GM21825 (cell line): ENCODE measurements around the gene NFIA.
A peak's percentile ranks its signal among the peaks of the same experiment; 100 is the strongest.

Source experiments
- ATAC-seq: cut with Tn5 transposase; IDR thresholded peaks from one replicate; pipeline ENCODE4 v1.9.1; 2021; ENCODE audit warnings: mild to moderate bottlenecking, moderate library complexity; ENCODE audit not compliant: unreplicated experiment

Gene NFIA

DNA sequence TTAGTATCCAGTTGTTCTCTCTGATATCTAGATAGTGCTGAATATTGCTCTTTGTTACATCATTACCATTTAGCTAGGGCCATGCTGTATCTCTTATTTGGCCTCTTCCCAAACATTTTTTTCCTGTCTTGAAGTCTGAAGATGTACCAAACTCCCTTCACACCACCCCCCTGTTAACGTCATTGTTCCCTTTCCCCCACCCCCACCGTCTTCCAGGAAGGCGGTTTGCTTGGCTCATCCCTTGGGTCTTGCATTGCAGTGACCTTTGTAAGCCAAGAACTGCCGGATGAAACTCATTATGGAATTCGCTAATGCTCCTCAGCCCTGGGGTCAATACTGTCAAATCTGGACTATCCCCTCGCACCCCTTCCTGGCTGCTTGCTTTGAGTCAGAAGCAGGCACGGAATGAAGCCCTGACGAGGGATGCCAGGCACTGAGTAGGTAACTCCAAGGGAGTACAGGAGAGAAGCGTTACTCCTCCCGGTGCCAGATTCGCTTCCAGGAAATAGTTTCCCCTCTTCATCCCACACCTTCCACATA, 359.4 kb downstream of the NFIA start:
- no peak for ATAC-seq

DNA sequence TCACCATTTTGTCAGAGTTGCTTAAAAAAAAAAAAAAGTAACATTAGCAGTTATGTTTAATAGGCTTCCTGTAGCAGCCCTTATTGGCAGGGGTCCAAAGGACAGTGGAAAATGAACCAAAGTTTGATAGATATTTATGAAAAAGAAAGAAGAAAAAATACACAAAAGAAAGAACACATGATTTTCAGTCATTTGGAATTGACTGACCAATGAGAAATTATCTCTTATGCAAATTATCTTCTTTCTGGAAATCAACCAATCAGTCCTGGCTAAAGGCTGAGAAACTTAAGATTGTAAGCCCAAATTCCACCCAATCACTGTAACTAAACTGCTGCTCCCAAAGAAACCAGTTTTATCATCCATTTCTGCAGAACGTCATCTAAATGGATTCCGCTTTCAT, 360.2 kb downstream of the NFIA start:
- no peak for ATAC-seq

DNA sequence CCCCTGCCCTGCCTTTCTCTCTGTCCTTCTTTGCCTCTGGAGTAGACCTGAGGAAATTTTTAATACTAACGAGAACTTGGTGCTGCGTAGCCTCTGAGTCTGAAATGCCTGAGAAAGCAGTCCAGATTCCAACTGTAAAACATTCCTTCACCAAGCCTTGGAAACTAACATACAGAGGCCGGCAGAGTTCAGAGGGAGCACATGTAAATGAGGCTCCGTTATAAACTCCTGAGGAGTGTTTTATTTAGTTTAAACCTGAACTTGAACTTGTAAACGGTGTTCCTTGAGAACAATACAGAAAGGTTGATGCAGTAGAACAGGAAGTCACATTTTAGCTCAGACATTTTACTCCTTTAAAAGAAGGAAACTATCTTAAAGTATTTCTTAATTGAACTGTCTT, 361.9 kb downstream of the NFIA start:
- ATAC-seq: no peak

DNA sequence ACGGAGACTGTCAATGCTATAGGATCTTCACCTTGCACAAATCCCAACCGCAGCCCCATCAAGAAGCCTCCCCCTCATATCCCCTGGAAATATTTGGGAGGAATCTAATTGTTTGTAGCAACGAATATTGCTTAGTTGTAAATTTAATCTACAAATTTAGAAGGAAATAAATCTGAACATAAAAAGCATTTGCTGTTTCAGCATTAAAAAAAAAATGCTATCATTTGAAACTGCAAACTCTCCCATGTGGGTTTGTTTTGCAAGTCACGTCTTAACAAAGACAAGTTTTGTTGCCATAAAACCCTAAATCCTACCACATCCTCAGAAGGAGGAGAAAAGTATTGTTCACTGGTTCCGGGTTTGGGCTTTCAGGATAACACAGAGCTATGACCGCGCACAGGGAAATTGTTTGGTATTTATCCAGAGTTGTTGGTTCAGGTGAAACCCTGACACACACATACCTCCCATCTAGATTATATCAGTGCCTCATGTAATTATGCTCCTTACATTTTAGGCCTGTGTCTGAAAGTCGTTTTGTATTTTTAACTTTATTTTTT, 363.0 kb downstream of the NFIA start:
- no peak for ATAC-seq

DNA sequence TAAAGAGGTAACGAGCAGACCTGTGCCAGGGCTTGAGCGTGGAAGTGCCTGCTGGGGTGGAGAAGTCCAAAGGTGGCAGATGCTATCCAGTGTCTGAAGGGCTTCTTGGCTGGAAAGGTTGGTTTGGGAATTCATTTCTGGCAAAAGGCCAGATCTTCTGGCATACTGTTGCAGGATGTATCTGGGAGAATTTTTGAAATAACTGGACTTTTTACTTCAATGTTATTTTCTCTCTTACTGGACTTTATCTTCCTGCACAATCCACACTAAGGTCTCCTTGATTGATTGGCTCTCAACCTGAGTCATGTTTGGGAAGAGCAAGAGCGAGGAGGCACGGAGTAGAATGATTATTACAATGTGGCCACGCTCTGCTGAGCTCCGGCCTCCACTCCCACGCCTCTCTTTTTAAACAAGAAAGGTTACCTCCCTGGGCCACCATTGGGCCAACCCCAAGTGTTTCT, 364.2 kb downstream of the NFIA start:
- no peak for ATAC-seq

DNA sequence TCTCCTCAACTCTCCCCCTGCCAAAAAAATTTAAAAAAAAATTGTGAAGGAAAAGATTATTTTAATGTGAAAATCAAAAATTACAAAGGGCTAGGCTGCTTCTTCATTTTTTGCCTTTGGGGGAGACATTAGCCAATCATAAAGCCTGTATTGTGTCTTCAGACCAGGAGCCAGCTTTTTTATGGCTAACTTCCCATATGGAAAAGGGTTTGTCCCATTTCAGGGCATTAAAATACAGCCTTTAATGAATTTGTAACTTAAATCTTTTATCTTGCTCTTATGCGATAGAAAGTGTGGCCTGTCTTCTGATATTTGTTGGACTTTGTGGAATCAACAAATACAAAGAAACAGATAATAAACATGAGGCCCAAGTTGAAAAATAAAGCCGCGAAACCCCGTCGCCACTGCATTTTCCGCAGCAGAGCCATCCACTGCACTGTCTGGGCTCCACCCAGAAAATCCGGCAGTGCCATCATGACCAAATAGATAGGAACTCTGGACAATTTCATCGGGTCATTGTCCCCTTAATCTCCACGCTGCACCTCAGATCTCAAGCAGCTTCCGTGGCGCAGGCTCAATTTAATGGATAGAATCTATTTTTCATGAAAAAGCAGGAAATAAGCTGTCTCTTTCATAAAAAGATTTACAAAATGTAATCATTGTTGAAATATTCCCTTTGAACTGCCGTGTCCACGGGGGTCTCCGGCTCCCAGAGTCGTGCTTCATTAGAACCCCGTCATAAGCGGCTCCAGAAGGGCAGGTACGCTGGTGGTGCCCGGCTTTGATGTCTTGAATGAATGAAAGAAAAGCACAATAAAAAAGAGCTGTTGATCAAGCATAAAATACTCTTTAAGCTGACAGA, 365.0 kb downstream of the NFIA start:
- ATAC-seq: no peak

DNA sequence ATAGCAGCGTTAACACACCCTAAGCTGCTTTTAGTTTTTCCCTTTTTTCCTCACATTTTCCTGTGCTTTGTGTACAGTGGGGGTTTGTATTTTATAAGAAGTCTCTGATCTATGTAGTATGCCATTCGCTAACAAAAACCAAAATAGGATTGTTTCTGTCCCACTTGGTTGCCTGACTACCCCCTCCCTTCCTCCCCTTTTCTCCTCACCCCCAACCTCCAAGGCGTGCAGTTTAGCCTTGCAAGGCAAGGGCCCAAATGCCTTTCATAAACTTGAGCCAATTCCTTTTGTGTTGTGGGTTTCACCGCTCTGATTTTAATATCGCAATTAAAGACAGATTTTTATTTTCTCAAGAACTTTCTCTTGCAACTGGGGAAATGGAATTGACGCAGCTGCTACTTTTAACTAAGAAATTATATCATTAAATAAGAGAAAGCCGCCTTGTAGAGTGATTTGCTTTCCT, 365.6 kb downstream of the NFIA start:
- ATAC-seq: no peak

DNA sequence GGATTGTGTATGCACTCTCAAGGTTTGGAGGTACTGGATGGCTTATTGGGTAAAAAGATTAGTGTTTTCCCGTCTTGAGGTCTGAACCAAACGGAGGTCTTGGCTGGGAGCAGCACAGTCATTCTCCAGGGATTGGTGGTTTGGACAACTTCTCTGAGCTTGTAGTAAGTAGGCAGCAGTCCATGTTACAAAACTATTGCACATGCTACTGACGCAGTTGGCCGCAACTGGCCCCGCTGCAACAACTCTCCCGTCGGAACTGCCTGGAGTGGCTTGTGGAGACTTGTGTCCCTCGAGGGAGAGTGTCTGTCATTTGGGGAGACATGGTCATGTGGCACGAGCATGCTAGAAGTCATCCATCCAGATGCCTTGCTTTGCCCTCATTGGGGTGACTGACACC, 366.6 kb downstream of the NFIA start:
- ATAC-seq: no peak

DNA sequence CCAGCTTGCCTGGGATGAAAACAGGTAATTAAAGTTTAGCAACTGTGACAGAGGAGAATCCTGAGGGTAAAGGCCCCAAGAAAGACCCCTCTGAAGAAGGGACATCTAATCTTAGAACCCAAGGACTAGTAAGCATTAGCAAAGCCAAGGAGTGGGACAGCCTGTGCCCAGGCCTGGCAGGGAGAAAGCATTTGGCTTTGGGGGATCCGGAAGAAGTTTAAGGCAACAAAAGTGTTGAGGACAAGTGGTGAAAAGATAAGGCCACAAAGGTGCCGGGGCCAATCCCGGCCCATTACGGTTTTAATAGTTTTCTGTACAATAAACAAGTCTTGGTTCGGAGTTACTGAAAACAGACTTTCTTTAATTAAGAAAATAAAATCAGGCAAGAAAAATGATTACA, 367.0 kb downstream of the NFIA start:
- ATAC-seq: no peak

DNA sequence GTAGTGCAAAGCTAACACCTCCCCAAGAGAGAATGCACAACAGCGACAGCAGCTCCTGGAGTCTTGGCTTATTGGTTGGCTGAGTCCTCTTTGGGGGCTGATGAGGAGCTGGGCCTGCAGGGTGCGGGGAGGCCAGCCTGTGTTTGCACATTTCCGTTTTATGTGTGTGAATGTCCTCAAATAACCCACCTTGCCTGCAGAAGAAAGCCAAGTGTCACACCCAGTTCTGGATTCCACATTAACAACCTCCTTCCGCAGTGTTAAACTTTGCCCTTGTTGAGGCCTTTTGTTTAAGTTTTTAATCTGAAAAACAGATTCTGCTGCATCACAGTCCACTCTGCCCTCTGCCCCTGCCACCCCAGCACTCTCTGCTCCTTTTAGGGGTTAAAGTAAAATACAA, 368.1 kb downstream of the NFIA start:
- ATAC-seq: no peak

DNA sequence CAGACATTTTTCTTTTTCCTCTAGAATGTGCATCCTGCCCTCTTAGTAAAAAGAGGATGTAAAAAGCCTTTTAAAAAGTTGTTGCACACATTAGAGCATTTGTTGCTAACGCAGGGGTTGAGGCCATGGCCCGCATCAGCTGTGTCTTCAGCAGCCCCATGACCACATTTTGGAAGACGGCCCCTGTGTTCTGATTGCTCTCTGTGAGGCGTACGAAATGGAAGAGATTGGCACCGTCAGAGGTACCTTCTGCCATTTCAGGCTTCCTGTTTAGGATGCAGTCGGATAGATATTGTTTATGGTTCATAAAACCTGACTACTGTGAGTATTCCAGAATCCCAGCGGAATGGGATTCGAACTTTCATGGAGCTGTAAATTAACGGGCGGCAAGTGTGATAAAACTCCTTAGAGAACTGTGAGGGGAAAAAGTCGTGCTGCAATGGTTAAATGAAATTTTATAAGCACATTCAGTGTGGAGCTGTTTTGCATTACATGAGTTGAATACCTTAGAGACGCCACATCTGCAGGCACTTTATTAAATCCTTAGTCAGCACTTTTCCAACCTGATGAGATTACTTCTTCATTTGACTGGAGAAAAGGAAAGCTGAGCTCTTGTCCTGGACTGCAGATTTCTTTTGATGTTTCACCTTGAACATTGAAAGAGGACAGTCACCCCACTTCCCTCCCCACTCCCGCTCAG, 368.7 kb downstream of the NFIA start:
- ATAC-seq: no peak

DNA sequence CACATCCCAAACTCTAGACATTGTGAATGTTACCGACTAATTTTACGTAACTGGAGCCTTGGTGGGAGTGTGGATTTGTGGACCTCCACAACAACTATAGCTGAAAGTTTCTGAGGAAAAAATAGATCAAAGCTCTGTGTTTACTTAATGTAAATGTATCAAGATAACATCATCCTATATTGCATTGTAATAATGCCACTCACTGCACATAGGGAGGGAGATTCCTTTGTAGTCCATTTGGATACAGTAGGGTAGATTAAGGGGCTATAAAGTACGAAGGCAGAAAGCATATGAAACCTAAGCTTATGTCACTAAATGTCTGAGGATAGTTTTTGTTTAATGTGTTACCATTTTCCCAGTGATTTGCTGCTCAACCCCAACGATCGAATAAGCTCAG, 369.2 kb downstream of the NFIA start:
- ATAC-seq: no peak

DNA sequence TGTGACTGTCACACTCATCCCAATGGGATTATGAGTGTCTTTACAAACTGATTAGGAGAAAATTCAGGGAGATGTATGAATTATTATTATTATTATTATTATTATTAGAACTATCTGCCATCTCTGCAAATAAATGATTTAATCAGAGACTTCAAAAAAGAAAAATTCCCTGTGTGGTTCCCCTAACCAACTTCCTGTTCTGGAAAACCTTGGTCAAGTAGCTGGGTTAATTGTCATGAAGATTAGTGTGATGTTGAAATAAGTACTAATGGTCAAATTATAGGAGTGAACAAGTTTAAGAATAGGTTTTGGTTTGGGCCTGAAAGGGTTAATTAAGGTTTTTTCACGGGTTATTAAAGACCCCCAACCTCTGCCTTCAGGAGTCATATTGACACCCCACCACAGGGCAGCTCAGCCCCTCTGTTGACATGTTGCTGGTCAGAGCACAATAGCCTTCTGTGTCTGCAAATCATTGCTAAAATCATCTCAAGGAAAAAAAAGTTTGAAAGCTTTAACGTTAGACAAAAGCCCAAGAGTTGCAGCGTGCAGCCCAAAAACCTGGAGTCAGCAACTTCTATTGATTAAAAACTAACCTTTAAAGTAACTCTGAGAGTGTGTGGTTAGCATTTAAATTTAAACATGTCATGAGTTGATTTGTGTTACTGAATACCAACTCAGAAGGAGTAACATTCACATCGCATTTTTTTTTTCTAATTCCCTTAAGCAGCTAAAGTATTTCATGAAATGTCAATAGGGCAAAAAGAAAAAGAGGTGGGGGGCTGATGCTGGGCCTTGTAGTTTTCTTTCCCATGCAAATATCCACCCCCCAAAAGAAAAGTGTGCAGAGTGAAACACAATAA, 370.0 kb downstream of the NFIA start:
- no peak for ATAC-seq

DNA sequence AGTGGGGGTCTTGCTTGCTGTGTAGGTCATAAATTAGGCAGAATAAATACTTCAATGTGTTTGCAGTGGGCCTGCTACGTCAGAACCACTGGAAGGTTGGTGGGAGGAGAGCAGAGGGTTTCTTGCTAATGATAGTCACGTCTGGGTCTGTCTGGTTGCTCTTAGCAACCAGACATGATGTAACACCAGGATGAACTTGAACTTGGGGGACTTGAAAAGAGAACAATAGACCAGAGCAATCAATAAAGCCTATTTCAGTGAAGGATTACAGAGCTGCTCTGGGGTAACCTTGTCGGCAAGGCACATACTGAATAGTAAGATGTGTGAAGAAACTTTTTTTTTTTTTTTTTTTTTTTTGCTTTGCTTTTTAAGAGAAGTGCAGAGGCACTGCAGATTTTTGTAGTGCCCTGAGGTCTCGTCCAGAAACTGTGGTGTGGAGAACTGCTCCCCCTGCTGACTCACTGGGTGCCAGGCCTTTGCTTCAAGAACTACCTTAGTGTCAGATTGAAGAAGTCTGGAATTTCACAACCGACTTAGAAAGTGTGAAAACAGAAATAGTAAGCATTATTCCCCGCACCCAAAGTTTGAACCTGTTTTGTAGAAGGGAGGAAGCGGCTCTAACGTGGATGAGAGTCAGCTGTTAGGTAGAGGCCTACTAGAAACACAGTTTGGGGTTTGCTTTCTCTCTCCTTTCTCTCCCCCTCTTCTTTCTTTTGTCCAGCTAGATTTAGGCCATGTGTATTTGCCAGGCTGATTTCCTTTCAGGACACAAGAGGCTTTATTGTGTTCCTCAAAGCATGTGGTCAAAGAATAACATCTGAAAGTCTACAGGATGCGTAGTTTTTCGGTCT, 371.0 kb downstream of the NFIA start:
- peak; percentile 83 for ATAC-seq

DNA sequence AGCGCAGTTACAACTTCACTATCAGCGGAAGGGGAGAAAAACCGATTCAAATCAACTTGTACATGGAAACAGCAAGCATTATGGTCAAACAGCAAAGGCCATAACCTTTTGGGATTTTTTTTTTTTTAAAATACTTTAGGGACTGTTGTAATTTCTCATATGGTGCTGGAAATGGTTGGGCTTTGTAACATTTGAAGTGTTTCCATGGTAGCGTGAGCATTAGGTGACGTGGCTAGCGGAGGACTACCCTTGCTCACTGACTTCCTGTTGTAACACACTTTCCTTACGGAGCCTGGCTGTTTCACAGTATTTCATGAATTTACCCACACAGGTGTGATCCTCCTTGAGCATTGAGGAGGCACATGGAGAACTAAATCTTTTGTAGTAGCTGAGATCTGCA, 373.0 kb downstream of the NFIA start:
- no peak for ATAC-seq

DNA sequence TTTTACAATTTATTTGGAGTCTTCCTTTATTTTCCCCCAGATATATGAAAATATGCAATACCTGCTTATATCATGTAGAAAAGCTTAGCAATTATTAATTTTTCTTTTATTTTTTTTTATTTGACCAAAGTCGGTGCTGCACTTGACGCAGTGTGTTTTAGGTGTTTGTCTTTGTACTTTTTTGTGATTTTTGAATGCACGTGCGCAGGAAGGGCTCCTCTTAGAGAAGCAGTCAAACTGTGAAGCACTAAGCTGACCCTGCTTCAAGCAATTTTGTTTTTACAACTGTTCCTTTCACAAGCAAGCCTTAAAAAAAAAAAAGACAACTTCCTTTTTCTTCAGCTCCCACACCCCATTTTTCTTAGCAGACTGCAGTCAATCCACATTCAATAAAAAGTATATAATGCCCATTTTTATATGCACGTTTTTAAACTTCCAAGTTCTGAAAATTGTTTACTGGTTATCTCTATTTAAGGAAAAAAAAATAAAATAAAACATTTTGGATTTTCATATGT, 375.2 kb downstream of the NFIA start:
- ATAC-seq: no peak

DNA sequence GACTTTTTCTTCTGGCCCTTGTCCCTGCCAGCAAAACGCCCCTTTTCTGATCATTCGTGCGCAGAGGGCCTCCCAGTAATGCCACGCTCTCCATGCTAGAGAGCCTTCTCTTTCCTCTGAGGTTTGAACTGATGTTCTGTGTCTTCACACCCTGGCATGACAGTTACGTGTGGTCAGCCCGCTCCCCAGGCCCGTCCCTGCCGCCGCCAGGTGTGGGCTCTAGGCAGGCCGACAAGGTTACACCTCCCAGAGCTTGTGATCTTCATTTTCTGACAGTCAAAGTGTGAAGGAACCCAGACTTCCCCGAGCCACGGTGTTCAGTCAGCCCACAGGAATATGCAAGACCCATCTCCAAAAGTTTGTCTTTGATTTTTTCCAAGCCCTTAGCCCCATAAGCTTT, 377.0 kb downstream of the NFIA start:
- no peak for ATAC-seq

DNA sequence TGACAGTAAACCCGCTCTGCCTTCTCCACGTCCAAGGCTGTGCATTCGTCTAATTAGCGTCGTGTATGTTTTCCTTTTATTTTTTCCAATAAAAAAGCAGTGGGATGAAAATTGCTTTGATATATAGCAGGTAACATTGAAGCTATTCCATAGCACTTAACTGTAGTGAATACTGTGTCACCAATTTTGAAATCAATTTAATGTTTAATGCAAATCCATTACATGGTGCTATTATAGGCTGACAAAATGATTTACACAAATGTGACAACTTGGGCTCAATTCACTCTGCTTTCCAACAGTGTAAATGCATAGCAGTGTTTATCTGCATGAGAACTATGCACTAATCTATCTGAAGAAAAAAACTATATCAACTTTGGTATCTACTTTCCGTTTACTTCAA, 377.8 kb downstream of the NFIA start:
- ATAC-seq: no peak
